ENCODE data around the gene SRSF5.

GRCh38 chr14:69798339-69798735 lies 31.4 kb downstream of the SRSF5 start:
- TF ChIP-seq POLR2AphosphoS5 (IDR thresholded peaks at IDR 0.05) = no peak
- TF ChIP-seq, protein P1, sequence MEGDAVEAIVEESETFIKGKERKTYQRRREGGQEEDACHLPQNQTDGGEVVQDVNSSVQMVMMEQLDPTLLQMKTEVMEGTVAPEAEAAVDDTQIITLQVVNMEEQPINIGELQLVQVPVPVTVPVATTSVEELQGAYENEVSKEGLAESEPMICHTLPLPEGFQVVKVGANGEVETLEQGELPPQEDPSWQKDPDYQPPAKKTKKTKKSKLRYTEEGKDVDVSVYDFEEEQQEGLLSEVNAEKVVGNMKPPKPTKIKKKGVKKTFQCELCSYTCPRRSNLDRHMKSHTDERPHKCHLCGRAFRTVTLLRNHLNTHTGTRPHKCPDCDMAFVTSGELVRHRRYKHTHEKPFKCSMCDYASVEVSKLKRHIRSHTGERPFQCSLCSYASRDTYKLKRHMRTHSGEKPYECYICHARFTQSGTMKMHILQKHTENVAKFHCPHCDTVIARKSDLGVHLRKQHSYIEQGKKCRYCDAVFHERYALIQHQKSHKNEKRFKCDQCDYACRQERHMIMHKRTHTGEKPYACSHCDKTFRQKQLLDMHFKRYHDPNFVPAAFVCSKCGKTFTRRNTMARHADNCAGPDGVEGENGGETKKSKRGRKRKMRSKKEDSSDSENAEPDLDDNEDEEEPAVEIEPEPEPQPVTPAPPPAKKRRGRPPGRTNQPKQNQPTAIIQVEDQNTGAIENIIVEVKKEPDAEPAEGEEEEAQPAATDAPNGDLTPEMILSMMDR (IDR thresholded peaks at IDR 0.05) = no peak
- no peak for TF ChIP-seq EP300 (IDR thresholded peaks at IDR 0.05)
- no peak for TF ChIP-seq POLR2A (IDR thresholded peaks at IDR 0.05)
